GM21786 (cell line): ENCODE results near the gene PDCD7.
"Not testable (repeated sequence)": the region's sequence is repeated elsewhere in the genome, so short reads cannot be mapped to it uniquely, and the experiment has no call there.

Experiments used
- ATAC-seq: cut with Tn5 transposase; IDR thresholded peaks from one replicate; pipeline ENCODE4 v1.9.1; 2021; ENCODE audit not compliant: unreplicated experiment

Gene PDCD7

DNA sequence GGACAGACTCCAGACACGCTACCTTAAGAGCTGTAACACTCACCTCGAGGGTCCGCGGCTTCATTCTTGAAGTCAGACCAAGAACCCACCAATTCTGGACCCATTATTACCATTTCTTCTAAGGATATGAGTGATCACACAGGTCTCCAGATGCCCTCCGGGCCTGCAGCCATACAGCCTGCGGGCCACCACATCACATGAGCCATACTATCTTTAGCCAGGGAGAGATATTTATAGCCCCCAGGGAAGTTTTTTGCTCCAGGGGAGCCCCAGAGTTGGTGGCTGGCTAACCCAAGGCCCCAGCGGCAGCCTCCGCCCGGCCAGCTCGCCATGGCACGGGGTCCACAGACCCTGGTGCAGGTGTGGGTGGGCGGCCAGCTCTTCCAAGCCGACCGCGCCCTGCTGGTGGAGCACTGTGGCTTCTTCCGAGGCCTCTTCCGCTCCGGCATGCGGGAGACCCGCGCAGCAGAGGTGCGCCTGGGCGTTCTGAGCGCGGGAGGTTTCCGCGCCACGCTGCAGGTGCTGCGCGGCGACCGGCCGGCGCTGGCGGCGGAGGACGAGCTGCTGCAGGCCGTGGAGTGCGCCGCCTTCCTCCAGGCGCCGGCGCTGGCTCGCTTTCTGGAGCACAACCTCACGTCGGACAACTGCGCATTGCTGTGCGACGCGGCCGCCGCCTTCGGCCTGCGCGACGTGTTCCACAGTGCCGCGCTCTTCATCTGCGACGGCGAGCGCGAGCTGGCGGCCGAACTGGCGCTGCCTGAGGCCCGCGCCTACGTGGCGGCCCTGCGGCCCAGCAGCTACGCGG is 56.9 kb downstream of the PDCD7 start, which contains the start of gene KBTBD13:
Gene KBTBD13, plus strand, starts transcription at position 261 of the 805 bp plus-strand sequence. Its CDS starts 70 bp downstream, at position 331.
- no peak for ATAC-seq

DNA sequence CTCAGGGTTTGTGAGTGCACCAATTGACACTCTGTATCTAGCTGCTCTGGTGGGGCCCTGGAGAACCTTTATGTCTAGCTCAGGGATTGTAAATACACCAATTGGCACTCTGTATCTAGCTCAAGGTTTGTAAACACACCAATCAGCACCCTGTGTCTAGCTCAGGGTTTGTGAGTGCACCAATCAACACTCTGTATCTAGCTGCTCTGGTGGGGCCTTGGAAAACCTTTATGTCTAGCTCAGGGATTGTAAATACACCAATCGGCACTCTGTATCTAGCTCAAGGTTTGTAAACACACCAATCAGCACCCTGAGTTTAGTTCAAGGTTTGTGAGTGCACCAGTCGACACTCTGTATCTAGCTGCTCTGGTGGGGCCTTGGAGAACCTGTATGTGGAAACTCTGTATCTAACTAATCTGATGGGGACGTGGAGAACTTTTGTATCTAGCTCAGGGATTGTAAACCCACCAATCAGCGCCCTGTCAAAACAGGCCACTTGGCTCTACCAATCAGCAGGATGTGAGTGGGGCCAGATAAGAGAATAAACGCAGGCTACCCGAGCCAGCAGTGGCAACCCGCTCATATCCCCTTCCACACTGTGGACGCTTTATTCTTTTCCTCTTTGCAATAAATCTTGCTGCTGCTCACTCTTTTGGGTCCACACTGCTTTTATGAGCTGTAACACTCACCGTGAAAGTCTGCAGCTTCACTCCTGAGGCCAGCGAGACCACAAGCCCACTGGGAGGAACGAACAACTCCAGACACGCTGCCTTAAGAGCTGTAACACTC is 57.8 kb downstream of the PDCD7 start:
- ATAC-seq, result not testable (repeated sequence)

DNA sequence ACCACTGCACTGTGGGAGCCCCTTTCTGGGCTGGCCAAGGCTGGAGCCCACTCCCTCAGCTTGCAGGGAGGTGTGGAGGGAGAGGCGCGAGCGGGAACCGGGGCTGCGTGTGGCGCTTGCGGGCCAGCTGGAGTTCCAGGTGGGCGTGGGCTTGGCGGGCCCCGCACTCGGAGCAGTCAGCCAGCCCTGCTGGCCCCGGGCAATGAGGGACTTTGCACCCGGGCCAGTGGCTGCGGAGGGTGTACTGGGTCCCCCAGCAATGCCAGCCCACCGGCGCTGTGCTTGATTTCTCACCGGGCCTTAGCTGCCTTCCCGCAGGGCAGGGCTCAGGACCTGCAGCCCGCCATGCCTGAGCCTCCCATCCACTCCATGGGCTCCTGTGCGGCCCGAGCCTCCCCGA is 58.7 kb downstream of the PDCD7 start:
- ATAC-seq, result not testable (repeated sequence)

DNA sequence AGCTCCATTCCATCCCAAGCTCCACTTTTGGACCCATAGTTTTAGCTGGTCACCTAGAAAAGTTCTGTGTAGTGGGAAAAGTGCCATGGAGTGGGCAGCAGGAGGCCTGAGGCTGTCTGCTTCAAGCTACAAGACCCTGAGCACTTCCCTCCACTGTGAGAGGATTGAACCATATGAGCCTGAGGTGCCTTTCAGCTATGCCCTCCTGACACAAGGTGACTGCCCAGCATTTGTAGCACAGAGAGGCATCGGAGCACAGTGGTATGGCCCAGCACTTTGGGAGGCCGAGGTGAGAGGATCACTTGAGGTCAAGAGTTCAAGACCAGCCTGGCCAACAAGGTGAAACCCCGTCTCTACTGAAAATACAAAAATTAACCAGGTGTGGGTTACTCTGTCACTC is 61.0 kb downstream of the PDCD7 start:
- no peak for ATAC-seq

DNA sequence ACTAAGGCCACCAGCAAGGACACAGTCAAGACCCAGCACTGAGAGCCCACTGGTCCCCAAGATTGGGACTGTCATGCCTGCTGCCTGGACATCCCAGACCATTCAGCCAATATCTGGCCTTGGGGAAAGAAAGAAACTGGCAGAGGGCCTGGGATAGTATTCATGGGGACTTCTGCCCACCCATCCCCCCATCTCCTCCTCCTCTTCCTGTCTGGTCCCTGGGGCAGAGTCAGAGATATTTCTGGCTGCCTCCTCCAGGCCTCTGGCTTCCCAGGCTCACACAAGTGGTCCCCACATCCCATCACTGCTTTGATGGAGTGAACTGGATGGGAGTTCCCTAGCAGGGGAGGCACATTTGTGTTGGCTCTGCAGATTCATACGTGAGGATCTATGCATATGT is 61.6 kb downstream of the PDCD7 start:
- no peak for ATAC-seq

DNA sequence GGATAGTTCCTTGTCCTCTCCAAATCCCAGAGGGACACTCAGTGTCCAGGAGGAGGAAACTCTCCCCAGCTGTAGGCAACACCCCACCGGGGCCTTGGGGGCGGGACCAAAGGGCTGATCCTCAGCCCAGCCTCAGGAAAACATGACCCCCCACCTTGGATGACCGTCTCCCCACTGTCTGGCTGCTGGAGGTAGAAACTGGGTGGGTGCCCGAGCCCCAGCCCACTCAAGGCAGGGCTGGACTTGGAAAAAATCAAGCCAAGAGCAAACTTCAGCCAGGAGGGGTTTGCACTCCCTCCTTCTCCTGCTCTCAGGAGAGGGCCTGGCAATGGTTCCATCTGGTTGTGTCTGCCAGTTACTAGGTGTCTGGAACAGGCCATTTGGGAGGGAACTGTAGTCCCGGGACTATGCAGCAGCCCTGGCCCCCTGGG is 62.2 kb downstream of the PDCD7 start:
- ATAC-seq, result no peak

DNA sequence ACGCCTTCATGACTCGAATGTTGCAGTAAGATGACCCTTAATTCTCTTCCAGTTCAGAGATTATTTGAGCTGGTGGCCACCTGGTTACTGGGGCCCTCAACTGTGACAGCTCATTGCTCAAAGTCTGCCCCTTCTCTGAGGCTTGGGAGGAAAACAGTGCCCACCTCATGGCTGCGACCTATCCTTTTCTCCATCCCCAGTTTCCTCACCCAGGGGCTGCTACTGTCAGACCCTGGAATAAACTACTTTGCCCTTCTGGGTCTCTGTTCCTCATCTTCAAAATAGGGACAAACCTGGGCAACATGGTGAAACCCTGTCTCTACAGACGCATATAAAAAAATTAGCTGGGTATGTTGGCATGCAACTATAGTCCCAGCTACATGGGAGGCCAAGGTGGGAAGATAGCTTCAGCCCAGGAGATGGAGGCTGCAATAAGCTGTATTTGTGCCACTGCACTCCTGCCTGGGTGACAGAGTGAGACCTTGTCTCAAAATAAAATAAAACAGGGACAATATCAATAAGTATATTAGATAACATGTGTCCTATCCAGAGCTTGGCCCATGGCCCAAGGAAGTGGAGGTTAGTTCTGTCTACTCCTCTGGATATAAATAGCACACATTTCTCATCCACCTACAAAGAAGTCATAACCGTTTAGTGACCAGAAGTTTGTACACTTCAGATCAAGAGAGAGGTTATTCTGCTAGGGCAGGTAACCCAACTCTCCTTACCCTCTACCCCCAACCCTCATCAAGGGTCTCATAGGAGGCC is 63.6 kb downstream of the PDCD7 start:
- no peak for ATAC-seq

DNA sequence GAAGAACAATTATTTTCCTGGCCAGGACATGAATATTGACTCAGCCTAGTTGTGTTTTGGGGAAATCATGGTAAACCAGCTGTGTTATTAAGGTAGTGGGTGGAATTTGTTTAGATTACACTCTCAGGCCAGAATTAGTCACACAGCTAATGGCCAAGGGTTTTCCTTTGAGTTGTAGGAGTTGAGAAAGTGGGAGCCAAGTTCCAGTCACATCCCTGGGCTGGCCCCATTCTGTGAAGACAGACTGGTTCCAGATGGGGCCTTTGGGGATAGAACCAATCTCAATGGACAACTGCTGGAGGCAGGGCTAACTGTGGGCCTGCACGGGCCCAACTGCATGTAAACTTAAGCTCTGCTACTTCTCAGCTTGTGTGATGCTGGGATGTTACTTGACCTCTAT is 64.4 kb downstream of the PDCD7 start:
- no peak for ATAC-seq

DNA sequence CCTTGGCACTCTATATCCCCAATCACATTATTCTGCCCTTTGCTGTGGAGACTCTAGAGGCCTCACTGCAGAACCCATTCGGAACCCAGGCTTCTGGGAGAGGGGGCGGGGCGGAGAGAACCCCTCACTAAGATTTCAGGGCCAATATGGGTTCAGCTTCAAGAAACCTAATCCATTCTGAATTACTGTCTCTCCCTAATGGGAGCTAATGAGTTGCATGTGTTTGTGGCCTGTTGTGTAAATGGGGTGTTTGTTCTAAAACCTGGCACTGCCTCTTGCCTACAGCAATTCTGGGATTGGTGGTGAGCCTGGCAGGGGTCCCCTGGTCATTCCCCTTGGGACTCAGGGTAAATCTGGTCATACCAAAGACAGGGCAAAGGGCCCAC is 65.2 kb downstream of the PDCD7 start:
- ATAC-seq, result no peak

DNA sequence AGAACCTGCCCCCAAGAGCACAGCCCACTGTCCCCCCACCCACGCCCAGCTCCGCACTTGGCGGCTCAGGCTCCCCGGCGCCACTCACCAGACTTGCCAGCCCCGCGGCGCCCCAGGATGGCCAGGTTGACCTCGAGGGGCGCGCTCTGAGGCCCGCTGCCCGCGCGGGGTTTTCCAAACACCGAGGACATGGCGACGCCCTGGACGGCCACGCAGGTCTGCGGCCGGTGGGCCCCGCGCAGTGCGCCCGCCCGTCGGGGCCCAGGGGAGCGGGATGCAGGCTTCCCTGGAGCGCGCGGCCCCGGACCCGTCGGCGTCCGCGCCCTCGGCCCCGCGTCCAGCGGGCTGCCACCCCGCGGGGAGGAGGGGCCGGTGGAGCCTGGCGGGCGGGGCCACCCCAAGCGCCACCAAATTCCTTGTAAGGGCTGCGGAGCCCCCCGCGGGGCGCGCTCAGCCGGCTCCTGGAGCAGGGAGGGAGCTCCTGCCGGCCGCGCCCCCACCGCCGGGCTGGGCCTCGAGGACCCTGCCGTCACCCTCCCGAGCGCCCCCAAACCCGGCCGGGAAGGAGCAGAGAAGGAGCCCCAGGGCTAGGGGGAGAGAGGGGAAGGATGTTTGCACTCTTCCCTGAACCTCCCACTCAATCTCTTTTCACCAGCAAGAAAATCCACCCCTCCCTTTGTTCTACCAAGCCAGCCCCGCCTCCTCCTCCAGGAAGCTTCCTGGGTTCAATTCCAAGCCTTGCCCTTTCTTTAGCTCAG is 65.8 kb downstream of the PDCD7 start, which contains the start of gene RASL12:
Gene RASL12, minus strand, starts transcription at position 347 of the 758 bp plus-strand sequence. Its CDS starts 156 bp downstream, at position 191.
- ATAC-seq, result no peak
